Activated B cell treated with CpG ODN at 0.5 μM for 24 hours (primary cell): Measurements from ENCODE around the gene DTNA. TPM values are rescaled to one million over a fixed set of nuclear protein-coding genes. Genes with fewer than 3 reads are reported as not detected.

Experiments used
- ATAC-seq: fragments of 200-7000 bp; cut with Tn5 transposase; one replicate; pipeline ENCODE4 v1.10.0; 2021; ENCODE audit warnings: low read depth, mild to moderate bottlenecking, moderate library complexity
- CTCF ChIA-PET: fragments of 350-600 bp; sonication (Branson Sonifier 250); formaldehyde crosslinking; loops from one replicate; lab custom pipeline; 2021; ENCODE audit warnings: antibody characterized with exemption; lab: Charles Lee
- POLR2A ChIA-PET: fragments of 350-600 bp; sonication (Branson Sonifier 250); formaldehyde crosslinking; loops from one replicate; lab custom pipeline; 2021; ENCODE audit warnings: antibody characterized with exemption; lab: Charles Lee
- DNase-seq: peaks from one replicate; pipeline ENCODE4 v3.0.0; 2022
- H3K27ac Mint-ChIP-seq: one replicate; pipeline ENCODE4 v1.8.0; 2020; ENCODE audit warnings: mixed read lengths
- H3K27me3 Mint-ChIP-seq: one replicate; pipeline ENCODE4 v1.8.0; 2021; ENCODE audit warnings: mixed read lengths
- H3K36me3 Mint-ChIP-seq: one replicate; pipeline ENCODE4 v1.8.0; 2021; ENCODE audit warnings: low read depth, mixed read lengths
- H3K4me1 Mint-ChIP-seq: one replicate; pipeline ENCODE4 v1.8.0; 2021; ENCODE audit warnings: mixed read lengths
- H3K4me3 Mint-ChIP-seq: one replicate; pipeline ENCODE4 v1.8.0; 2020; ENCODE audit warnings: mild to moderate bottlenecking, mixed read lengths
- H3K9me3 Mint-ChIP-seq: one replicate; pipeline ENCODE4 v1.8.0; 2020; ENCODE audit warnings: mixed read lengths
- CTCF ChIP-seq: fragments of 200-600 bp; IDR thresholded peaks from one replicate; pipeline ENCODE4 v1.8.0; 2022; ENCODE audit warnings: antibody characterized with exemption, mild to moderate bottlenecking
- intact Hi-C: fragments of 100-400 bp; cut with micrococcal nuclease; formaldehyde crosslinking; loops from one replicate; pipeline ENCODE4 v1.15.1; 2024
- total RNA-seq: library from RNA; stranded (reverse); gene quantifications from 2 replicates; pipeline ENCODE4 v1.2.3, GENCODE V29; 2022

DTNA gene
- total RNA-seq, 1 donor from 2014 or later = not detected

- ChIA-PET POLR2A (no interaction called here), CTCF (interaction anchor here (1.0 kb wide), 1 partner anchor 29 kb away, joined by 3 read pairs; no protein-coding TSS in a partner anchor)
- no peak for DNase-seq
- no peak overlapping the region for H3K27ac Mint-ChIP-seq
- no peak overlapping the region for H3K4me3 Mint-ChIP-seq
- H3K4me1 Mint-ChIP-seq = no peaks in the 10 kb centered on the region
- no peak for ATAC-seq
- H3K27me3 Mint-ChIP-seq = no peaks in the 10 kb centered on the region
- no peak for TF ChIP-seq CTCF
- intact Hi-C loops = no loop called here
- H3K9me3 Mint-ChIP-seq = no peaks in the 10 kb centered on the region
- no peaks in the 10 kb centered on the region for H3K36me3 Mint-ChIP-seq
Observed at GRCh38 chr18:34758378-34758948, 48.4 kb downstream of the DTNA start.

DNA sequence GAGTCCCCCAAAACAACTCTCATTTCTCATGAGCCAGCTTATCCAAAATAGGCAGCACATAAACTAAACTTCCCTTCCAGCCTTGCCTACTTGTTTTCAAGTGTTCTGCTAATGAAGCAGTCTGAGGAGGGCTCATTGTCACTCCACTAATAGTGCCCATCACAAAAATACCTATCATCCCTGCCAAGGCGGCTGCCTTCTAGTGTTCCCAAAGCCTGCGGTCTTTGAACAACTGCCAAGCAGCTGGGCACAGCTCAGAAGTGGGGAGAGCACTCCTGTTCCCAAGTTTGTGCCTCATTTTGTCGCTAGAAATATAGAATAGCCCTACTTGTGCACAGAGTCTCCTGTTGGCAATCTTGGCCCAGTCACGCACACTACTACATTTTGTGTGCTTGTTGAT, 50.3 kb downstream of the DTNA start:
- DNase-seq (no peak), ATAC-seq (no peak)
- Mint-ChIP-seq H3K4me1 (no peaks in the 10 kb centered on the region), H3K4me3 (no peak overlapping the region), H3K36me3 (no peaks in the 10 kb centered on the region), H3K27me3 (no peaks in the 10 kb centered on the region), H3K9me3 (no peaks in the 10 kb centered on the region), H3K27ac (no peak overlapping the region)
- no peak for TF ChIP-seq CTCF
- ChIA-PET POLR2A (no interaction called here), CTCF (no interaction called here)
- intact Hi-C loops = no loop called here

DNA sequence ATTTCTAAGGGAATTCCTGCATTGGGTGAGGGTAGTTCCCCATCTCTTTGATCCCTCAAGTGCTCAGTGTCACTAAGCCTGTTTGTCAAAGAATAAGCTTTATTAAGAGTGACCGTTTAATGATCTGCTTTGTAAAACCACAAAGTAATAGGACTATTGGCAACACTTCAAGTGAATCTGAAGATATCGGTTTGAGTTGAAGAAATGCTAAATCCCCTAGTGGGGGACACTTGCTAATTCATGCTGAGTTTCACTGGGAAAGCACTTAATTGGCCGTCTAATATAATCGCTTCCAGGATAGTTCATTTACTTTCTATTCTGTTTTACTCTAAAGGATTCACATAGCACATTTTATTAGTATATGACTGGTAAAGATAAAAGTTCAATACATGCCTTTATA, 54.4 kb downstream of the DTNA start:
- H3K4me1 Mint-ChIP-seq = no peaks in the 10 kb centered on the region
- H3K9me3 Mint-ChIP-seq = no peaks in the 10 kb centered on the region
- no peaks in the 10 kb centered on the region for H3K27me3 Mint-ChIP-seq
- H3K27ac Mint-ChIP-seq = no peak overlapping the region
- H3K4me3 Mint-ChIP-seq = no peak overlapping the region
- ChIA-PET POLR2A (no interaction called here), CTCF (no interaction called here)
- intact Hi-C loops = no loop called here
- TF ChIP-seq CTCF = no peak
- no peak for DNase-seq
- ATAC-seq = no peak
- H3K36me3 Mint-ChIP-seq = no peaks in the 10 kb centered on the region

GRCh38 chr18:34767601-34768027, 57.5 kb downstream of the DTNA start:
- no peaks in the 10 kb centered on the region for H3K9me3 Mint-ChIP-seq
- ChIA-PET CTCF (no interaction called here), POLR2A (no interaction called here)
- no peaks in the 10 kb centered on the region for H3K4me1 Mint-ChIP-seq
- no peaks in the 10 kb centered on the region for H3K36me3 Mint-ChIP-seq
- no peak overlapping the region for H3K4me3 Mint-ChIP-seq
- H3K27me3 Mint-ChIP-seq = peaks cover 3% of the 10 kb centered on the region
- no peak overlapping the region for H3K27ac Mint-ChIP-seq
- no peak for ATAC-seq
- intact Hi-C loops = no loop called here
- DNase-seq = no peak
- no peak for TF ChIP-seq CTCF

- Mint-ChIP-seq H3K36me3 (no peaks in the 10 kb centered on the region), H3K9me3 (no peaks in the 10 kb centered on the region), H3K4me1 (no peaks in the 10 kb centered on the region), H3K27ac (no peak overlapping the region), H3K4me3 (no peak overlapping the region), H3K27me3 (peaks cover 3% of the 10 kb centered on the region)
- CTCF ChIA-PET = no interaction called here
- no peak for TF ChIP-seq CTCF
- DNase-seq = no peak
- POLR2A ChIA-PET = no interaction called here
- no peak for ATAC-seq
- intact Hi-C loops = no loop called here
Observed at GRCh38 chr18:34771958-34772357, 61.9 kb downstream of the DTNA start.
